Prostate gland (tissue), 2 donors: ENCODE measurements around the gene ULK4. TPM values are rescaled to one million over a fixed set of nuclear protein-coding genes. Genes with fewer than 3 reads are reported as not detected.

Experiments used
- DNase-seq: peaks from one replicate; pipeline ENCODE4 v3.0.0-alpha.2; 2019; ENCODE audit warnings: low spot score
- H3K27ac ChIP-seq, 2 donors: fragments of 200-600 bp; sonication (generic); 2 replicates each; pipeline ENCODE4 v1.5.1; 2017 to 2019
- H3K27me3 ChIP-seq: fragments of 200-600 bp; sonication (generic); replicated peaks from 2 replicates; pipeline ENCODE4 v1.5.1; 2019; ENCODE audit not compliant: insufficient read depth
- H3K36me3 ChIP-seq, 2 donors: fragments of 200-600 bp; sonication (generic); 1 replicate in 1 of 2; 2 replicates in 1 of 2; pipeline versions ENCODE4 v1.5.1 to v1.8.1; 2017 to 2019
- H3K4me1 ChIP-seq: fragments of 200-600 bp; sonication (generic); replicated peaks from 2 replicates; pipeline ENCODE4 v1.5.1; 2019
- H3K4me3 ChIP-seq, 2 donors: fragments of 200-600 bp; sonication (generic); 2 replicates each; pipeline ENCODE4 v1.5.1; 2017 to 2019
- H3K9me3 ChIP-seq: fragments of 200-600 bp; sonication (generic); 2 replicates; pipeline ENCODE4 v1.5.1; 2017
- POLR2A ChIP-seq: fragments of 450-650 bp; IDR thresholded peaks from one replicate; pipeline ENCODE4 v1.6.1; 2016; ENCODE audit warnings: antibody characterized with exemption, mild to moderate bottlenecking
- POLR2AphosphoS5 ChIP-seq: sonication (generic); formaldehyde crosslinking; IDR thresholded peaks from one replicate; pipeline ENCODE4 v1.6.1; 2017; ENCODE audit warnings: antibody characterized with exemption
- WGBS: methylation state at CpG from one replicate; pipeline ENCODE4 v1.1.5; 2018; 5-methylcytosine and 5-hydroxymethylcytosine counted together
- intact Hi-C: fragments of 100-400 bp; cut with DNase I; formaldehyde crosslinking; loops from one replicate; pipeline ENCODE4 v1.14.2; 2022
- total RNA-seq, 2 donors: library from RNA; depleted of rRNA; stranded (reverse); fragments of >200 nt; gene quantifications; one replicate each; pipeline ENCODE4 v1.1.0, GENCODE V29; 2016
- TF ChIP-seq, protein P1 (sequence below), 4 experiments: fragments of 200-600 bp in 2 of 4; fragments of 450-650 bp in 2 of 4; sonication (generic) in 2 of 4; IDR thresholded peaks; 1 replicate in 3 of 4; 2 replicates in 1 of 4; pipeline ENCODE4 v1.5.1; 2016 to 2019; ENCODE audit warnings: antibody characterized with exemption in 4 of 4, mild to moderate bottlenecking in 2 of 4, moderate library complexity in 2 of 4

The ULK4 gene
- total RNA-seq, 2 donors from 2014 or later = 23.1 to 33.7 TPM

DNA sequence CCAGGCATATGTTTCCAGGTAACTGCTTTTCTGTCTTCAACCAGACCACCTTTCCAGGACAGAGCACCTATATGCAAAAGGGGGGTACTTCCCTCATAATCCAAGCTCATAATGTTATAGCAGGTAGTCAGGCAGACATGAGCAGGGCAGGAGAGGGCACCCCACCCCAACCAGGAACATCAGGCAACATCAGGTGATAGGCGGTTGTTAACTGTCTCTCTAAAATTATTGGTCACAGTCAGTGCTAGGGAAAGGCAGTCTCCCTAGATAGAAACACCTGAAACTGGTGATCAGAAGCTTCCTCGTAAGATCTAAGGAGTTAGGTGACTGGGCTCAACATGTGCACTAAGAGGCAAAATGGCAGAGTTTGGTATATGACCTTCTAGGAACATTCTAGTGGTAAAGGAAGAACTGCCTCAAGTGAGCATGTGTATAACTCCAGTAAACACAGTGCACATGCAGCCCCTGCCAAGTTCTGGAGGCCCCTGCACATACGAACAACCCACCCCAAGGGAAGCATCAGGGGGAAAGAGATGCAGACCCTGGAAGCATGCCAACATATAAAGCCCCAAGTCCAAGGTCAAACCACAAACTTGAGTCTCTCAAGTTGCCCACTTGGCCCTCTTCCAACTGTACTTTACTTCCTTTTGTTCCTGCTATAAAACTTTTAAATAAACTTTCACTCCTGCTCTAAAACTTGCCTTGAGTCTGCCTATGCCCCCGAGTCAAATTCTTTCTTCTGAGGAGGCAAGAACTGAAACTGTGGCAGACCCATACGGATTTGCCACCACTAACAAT, 270.9 kb downstream of the ULK4 start:
- peak overlapping the region in 1 of 2 donors; percentile 5 for H3K27ac ChIP-seq
- no peaks in the 10 kb centered on the region for H3K36me3 ChIP-seq
- peak; percentile 47 for DNase-seq
- no peaks in the 10 kb centered on the region for H3K27me3 ChIP-seq
- H3K9me3 ChIP-seq = no peaks in the 10 kb centered on the region
- WGBS = 22% methylated on average over 5 of the region's 5 CpGs
- H3K4me1 ChIP-seq = no peaks in the 10 kb centered on the region
- TF ChIP-seq POLR2AphosphoS5 (peak; percentile 27), POLR2A (no peak)
- TF ChIP-seq, protein P1, sequence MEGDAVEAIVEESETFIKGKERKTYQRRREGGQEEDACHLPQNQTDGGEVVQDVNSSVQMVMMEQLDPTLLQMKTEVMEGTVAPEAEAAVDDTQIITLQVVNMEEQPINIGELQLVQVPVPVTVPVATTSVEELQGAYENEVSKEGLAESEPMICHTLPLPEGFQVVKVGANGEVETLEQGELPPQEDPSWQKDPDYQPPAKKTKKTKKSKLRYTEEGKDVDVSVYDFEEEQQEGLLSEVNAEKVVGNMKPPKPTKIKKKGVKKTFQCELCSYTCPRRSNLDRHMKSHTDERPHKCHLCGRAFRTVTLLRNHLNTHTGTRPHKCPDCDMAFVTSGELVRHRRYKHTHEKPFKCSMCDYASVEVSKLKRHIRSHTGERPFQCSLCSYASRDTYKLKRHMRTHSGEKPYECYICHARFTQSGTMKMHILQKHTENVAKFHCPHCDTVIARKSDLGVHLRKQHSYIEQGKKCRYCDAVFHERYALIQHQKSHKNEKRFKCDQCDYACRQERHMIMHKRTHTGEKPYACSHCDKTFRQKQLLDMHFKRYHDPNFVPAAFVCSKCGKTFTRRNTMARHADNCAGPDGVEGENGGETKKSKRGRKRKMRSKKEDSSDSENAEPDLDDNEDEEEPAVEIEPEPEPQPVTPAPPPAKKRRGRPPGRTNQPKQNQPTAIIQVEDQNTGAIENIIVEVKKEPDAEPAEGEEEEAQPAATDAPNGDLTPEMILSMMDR (IDR thresholded peaks at IDR 0.05) = no peak
- H3K4me3 ChIP-seq = no peak overlapping the region
- intact Hi-C loops = no loop called here

DNA sequence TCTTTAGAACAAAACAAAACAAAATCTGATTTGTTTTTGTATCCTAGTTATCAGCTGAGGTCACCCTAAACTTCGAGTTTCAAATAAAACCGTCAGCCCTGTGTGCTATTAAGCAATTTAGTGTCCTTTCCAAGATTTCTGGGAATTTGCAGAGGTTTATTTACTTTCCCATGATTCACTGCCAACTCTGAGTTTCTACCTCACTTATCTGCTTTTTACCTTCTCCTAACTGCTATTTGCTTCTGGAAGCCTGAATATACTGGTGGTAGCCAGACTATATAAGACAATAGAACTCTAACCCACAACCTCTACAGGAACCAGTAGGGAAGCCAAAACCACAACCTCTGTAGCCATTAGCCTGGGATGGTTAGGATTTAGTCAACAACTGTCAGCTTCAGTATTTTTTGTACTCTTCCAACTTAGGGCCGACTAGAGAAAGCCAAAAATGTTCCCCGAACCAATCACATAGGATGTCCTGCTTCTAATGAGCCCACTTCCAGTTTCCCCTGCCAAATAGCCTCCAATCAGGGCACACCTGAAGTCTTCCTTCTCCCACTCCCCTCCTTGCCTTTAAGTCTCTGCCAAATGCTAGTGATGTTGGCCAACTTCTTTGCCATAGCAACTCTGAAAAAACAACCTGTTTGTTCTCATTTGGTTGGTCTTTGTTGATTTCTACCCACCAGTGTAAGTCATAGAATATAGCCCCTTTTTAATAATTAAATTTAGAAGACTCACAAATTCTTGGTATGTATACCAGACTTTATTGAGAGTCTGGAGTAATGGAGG, 273.1 kb downstream of the ULK4 start:
- no peaks in the 10 kb centered on the region for H3K27me3 ChIP-seq
- DNase-seq = peak; percentile 48
- no peaks in the 10 kb centered on the region for H3K4me1 ChIP-seq
- no peaks in the 10 kb centered on the region for H3K36me3 ChIP-seq
- intact Hi-C loops = no loop called here
- TF ChIP-seq POLR2AphosphoS5 (peak; percentile 76), POLR2A (no peak)
- WGBS = 9% methylated on average over 4 of the region's 4 CpGs
- no peak overlapping the region for H3K4me3 ChIP-seq
- H3K27ac ChIP-seq = peak overlapping the region; percentile 54 to 71
- H3K9me3 ChIP-seq = no peaks in the 10 kb centered on the region

DNA sequence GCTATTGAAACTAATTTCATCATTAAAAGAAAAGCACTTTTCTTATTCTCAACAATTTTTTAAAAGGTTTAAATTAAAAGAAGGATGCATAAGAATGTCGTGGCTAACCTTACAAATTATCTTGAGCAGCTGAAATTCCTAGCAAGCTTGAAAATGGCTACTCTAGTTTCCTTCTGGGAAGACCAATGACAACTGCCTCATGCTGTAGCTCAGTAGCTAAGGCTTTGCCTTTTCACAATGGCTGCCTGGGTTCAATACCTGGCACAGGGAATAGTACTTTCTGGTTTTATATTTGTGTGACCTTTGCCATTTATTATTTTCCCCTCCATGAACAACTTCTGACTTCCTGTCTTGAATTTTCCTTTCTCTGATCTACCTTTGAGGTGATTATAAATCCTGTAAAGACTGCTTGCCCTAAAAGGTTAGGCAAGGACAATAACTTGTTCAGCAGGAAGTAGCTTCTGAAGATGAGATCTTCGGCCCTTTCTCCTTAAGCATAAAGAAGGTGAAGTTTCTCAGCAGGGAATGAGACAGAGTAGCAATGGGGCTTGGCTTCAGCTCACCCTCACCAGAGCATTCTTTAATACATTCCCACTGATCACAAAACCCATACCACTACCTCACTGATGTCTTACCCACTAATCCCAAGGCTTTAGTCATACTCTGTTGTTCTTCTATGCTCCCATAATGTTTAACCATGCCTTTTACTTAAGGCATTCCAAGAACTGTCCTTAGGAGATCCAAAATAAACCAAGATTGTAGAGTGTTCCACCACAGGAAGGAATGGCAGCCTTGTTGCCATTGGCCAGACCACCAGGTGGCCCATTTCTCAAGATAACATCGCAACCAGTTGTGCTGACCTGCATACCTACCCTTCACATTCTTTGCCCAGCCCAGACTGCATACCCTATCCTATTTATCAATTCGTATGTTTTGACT, 276.8 kb downstream of the ULK4 start:
- intact Hi-C loops = no loop called here

DNA sequence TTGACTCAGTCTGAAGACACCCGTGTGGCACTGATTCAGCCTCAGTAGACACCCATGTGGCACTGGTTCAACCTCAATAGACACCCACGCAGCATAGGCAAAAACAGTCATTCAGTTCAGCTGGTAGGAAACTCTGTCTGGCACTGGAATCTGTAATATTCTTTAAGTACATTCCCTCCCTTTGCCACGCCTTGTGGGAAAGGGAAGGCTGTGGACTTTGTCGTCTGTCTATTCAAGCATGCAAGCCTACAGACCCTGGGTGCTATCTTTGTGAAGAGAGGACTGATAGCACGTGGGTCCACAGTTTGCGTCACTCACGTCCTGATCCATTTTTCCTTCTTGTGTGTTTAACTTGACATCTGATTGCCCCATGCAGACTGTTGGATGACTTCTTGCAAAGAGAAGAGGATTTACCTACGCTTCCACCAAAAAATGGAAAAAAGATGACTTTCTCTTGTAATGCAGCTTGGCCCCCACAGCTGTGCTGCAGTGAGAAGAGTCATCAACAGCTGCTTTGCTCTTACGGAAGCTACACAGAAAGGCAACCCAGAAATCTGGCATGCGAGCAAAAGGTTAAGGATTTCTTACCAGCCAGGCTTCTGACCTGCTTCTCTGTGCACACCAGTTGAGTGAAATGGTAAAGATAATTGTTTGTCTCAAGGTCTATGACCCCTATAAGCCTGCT, 278.1 kb downstream of the ULK4 start:
- no peak for DNase-seq
- intact Hi-C loops = no loop called here
- 78% methylated on average over 10 of the region's 10 CpGs for WGBS
- H3K4me1 ChIP-seq = no peaks in the 10 kb centered on the region
- H3K27me3 ChIP-seq = no peaks in the 10 kb centered on the region
- H3K4me3 ChIP-seq = no peak overlapping the region
- no peaks in the 10 kb centered on the region for H3K36me3 ChIP-seq
- no peak for TF ChIP-seq POLR2A
- TF ChIP-seq, protein P1 (IDR thresholded peaks at IDR 0.05) = no peak
- no peak for TF ChIP-seq POLR2AphosphoS5
- no peaks in the 10 kb centered on the region for H3K9me3 ChIP-seq
- no peak overlapping the region for H3K27ac ChIP-seq

More for the DNA sequence above, 276.8 kb downstream of the ULK4 start:
- 88% methylated on average over 4 of the region's 4 CpGs for WGBS
- Histone ChIP-seq H3K27ac (no peak overlapping the region), H3K4me3 (no peak overlapping the region), H3K4me1 (no peaks in the 10 kb centered on the region), H3K27me3 (no peaks in the 10 kb centered on the region), H3K9me3 (no peaks in the 10 kb centered on the region), H3K36me3 (no peaks in the 10 kb centered on the region)
- DNase-seq = no peak
- TF ChIP-seq, protein P1 (IDR thresholded peaks at IDR 0.05) = no peak
- no peak for TF ChIP-seq POLR2AphosphoS5
- TF ChIP-seq POLR2A = no peak
